Measurements from ENCODE around the gene FAM240B. TPM values are rescaled to one million over a fixed set of nuclear protein-coding genes. Genes with fewer than 3 reads are reported as not detected.

Gene FAM240B
- total RNA-seq, 1 experiment from 2014 or later, result not detected

DNA sequence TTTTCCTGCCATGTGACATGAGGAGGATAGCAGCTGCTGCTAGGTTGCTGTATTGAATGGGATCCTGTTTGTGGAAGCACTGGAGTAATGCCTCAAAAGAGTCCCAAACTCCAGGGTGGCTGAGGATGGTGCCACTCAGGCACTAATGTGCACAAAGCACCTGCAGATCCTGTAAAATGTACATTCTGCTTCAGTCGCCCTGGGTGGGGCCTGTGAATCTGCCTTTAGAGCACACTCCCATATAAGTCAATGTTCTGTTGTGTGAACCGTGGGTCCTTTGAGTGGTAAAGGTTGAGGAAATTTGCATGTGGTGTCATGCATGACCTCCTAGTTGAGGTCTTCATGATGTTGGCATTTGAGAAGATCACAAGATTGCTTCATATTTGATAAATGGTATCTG is 67.9 kb downstream of the FAM240B start:
- Histone ChIP-seq H2BK120ac (ENCODE audit: low read depth, low read length, poor library complexity, severe bottlenecking) (no peak overlapping the region), H4K5ac (ENCODE audit: insufficient read length, low read depth, low read length) (no peak overlapping the region), H2BK20ac (ENCODE audit: low read depth, low read length, poor library complexity, severe bottlenecking) (no peak overlapping the region), H3K9me3 (ENCODE audit: control insufficient read depth, low read depth, low read length) (no peaks in the 10 kb centered on the region), H3K18ac (ENCODE audit: insufficient read length, low read depth, low read length) (no peak overlapping the region), H3K79me2 (ENCODE audit: insufficient read depth, low read length) (no peaks in the 10 kb centered on the region), H2BK5ac (ENCODE audit: insufficient read length, low read length) (no peak overlapping the region), H4K20me1 (ENCODE audit: control insufficient read depth, insufficient read depth, insufficient read length) (no peaks in the 10 kb centered on the region), H2BK12ac (ENCODE audit: insufficient read length, low read depth, low read length) (no peak overlapping the region), H3K56ac (ENCODE audit: insufficient read length, low read depth, low read length) (no peak overlapping the region), H3K23ac (ENCODE audit: insufficient read length, low read depth, low read length) (no peak overlapping the region), H3K27me3 (ENCODE audit: insufficient read depth, low read length) (no peaks in the 10 kb centered on the region), H2AFZ (ENCODE audit: low read length) (no peak overlapping the region), H3K4me1 (ENCODE audit: insufficient read depth, low read length) (no peaks in the 10 kb centered on the region), H2AK5ac (ENCODE audit: insufficient read length, low read length) (no peak overlapping the region), H4K91ac (ENCODE audit: insufficient read length, low read depth, low read length) (no peak overlapping the region), H3T11ph (ENCODE audit: low read length) (no peak overlapping the region), H3K9ac (ENCODE audit: extremely low read depth, insufficient read length, low read length) (no peak overlapping the region), H3K27ac (ENCODE audit: insufficient read length, low read depth, low read length) (no peak overlapping the region), H3K79me1 (ENCODE audit: insufficient read depth, low read depth, low read length, poor library complexity, severe bottlenecking) (no peaks in the 10 kb centered on the region), H4K8ac (replicated peaks; ENCODE audit: insufficient read length, low read depth, low read length) (no peak overlapping the region), H3K4me2 (ENCODE audit: insufficient read depth, insufficient read length, low read length) (no peak overlapping the region), H3K14ac (ENCODE audit: insufficient read depth, low read length) (no peak overlapping the region), H3K23me2 (ENCODE audit: insufficient read length, low read depth, low read length, poor library complexity, severe bottlenecking) (no peaks in the 10 kb centered on the region), H3K4ac (ENCODE audit: low read depth, low read length) (no peak overlapping the region), H2BK15ac (ENCODE audit: low read depth, low read length) (no peak overlapping the region)
- H3K36me3 Mint-ChIP-seq (ENCODE audit: insufficient read depth in 1 of 3, low read depth in 3 of 3), result no peaks in the 10 kb centered on the region
- TF ChIP-seq, protein P1, sequence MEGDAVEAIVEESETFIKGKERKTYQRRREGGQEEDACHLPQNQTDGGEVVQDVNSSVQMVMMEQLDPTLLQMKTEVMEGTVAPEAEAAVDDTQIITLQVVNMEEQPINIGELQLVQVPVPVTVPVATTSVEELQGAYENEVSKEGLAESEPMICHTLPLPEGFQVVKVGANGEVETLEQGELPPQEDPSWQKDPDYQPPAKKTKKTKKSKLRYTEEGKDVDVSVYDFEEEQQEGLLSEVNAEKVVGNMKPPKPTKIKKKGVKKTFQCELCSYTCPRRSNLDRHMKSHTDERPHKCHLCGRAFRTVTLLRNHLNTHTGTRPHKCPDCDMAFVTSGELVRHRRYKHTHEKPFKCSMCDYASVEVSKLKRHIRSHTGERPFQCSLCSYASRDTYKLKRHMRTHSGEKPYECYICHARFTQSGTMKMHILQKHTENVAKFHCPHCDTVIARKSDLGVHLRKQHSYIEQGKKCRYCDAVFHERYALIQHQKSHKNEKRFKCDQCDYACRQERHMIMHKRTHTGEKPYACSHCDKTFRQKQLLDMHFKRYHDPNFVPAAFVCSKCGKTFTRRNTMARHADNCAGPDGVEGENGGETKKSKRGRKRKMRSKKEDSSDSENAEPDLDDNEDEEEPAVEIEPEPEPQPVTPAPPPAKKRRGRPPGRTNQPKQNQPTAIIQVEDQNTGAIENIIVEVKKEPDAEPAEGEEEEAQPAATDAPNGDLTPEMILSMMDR (conservative IDR thresholded peaks at IDR 0.05), result no peak
- no peaks in the 10 kb centered on the region; a peak in 1 of 5 replicates for H3K9me3 Mint-ChIP-seq
- H3K27ac Mint-ChIP-seq, result no peak overlapping the region
- no peaks in the 10 kb centered on the region; the same call in 1 of the 2 replicates for H3K27me3 Mint-ChIP-seq (ENCODE audit: low read depth)
- no peak overlapping the region for H3K4me3 Mint-ChIP-seq
- no peaks in the 10 kb centered on the region for H3K4me1 Mint-ChIP-seq
- no peak for DNase-seq
- WGBS (ENCODE audit: extremely low coverage, insufficient read length, low lambda C conversion rate), result no CpG with 5 or more reads among the region's 2 CpGs
